Stimulated activated CD8-positive, alpha-beta memory T cell treated with anti-CD3 and anti-CD28 coated beads, Interleukin-12 subunit alpha, Interleukin-12 subunit beta, amount 100 ng/mL, for 24 hours (primary cell): Measurements from ENCODE around the gene PRICKLE2.

Source experiments
- DNase-seq: peaks from one replicate; pipeline ENCODE4 v3.0.0-alpha.2; 2020; ENCODE audit errors: extremely low read depth

The PRICKLE2 gene

GRCh38 chr3:64190517-64191515, 34.5 kb downstream of the PRICKLE2 start:
- DNase-seq: no peak

- no peak for DNase-seq
These were observed 36.3 kb downstream of the PRICKLE2 start for GRCh38 chr3:64188810-64189560.

- DNase-seq: no peak
These were observed 38.0 kb downstream of the PRICKLE2 start for GRCh38 chr3:64187065-64187959.

GRCh38 chr3:64186667-64187064, 38.6 kb downstream of the PRICKLE2 start:
- DNase-seq: no peak

- no peak for DNase-seq
These were observed 39.8 kb downstream of the PRICKLE2 start for GRCh38 chr3:64185436-64185835.

GRCh38 chr3:64184621-64185020, 40.6 kb downstream of the PRICKLE2 start:
- no peak for DNase-seq

- DNase-seq: no peak
These were observed 45.4 kb downstream of the PRICKLE2 start for GRCh38 chr3:64179860-64180259.

- DNase-seq: no peak
These were observed 46.0 kb downstream of the PRICKLE2 start for GRCh38 chr3:64179249-64179648.

GRCh38 chr3:64178419-64178818, 46.8 kb downstream of the PRICKLE2 start:
- DNase-seq: no peak

GRCh38 chr3:64176461-64176996, 48.7 kb downstream of the PRICKLE2 start:
- DNase-seq: no peak

GRCh38 chr3:64174328-64174727, 50.9 kb downstream of the PRICKLE2 start:
- no peak for DNase-seq

- DNase-seq: no peak
These were observed 51.7 kb downstream of the PRICKLE2 start for GRCh38 chr3:64173563-64173962.

GRCh38 chr3:64170270-64170669, 55.0 kb downstream of the PRICKLE2 start:
- DNase-seq: no peak

- DNase-seq: no peak
These were observed 57.4 kb downstream of the PRICKLE2 start for GRCh38 chr3:64167868-64168267.

- no peak for DNase-seq
These were observed 57.9 kb downstream of the PRICKLE2 start for GRCh38 chr3:64167351-64167750.

GRCh38 chr3:64166584-64167162, 58.6 kb downstream of the PRICKLE2 start:
- no peak for DNase-seq

GRCh38 chr3:64164349-64164748, 60.9 kb downstream of the PRICKLE2 start:
- DNase-seq: no peak

GRCh38 chr3:64163755-64164148, 61.5 kb downstream of the PRICKLE2 start:
- no peak for DNase-seq

GRCh38 chr3:64163019-64163754, 62.1 kb downstream of the PRICKLE2 start:
- no peak for DNase-seq

GRCh38 chr3:64161481-64161952, 63.7 kb downstream of the PRICKLE2 start:
- no peak for DNase-seq
